22Rv1 (cell line): ENCODE data around the gene DNAH9.

ENCODE experiments used
- CTCF ChIP-seq: fragments of 450-650 bp; IDR thresholded peaks from 2 replicates; pipeline ENCODE4 v1.5.1; 2017; ENCODE audit warnings: mild to moderate bottlenecking
- ZFX ChIP-seq: fragments of 450-650 bp; IDR thresholded peaks from 2 replicates; pipeline ENCODE4 v1.6.1; 2017; ENCODE audit warnings: antibody characterized with exemption, borderline replicate concordance

- no peak for TF ChIP-seq CTCF
- no peak for TF ChIP-seq ZFX
Observed at GRCh38 chr17:11986179-11986941, 388.1 kb downstream of the DNAH9 start.
